NCI-H526 treated with DMSO at 0.1 percent for 48 hours (cell line): ENCODE results near the gene UBAC1.

Experiments
- DNase-seq: peaks from one replicate; lab custom pipeline; 2025; lab: John Stamatoyannopoulos, UW

Gene UBAC1

DNA sequence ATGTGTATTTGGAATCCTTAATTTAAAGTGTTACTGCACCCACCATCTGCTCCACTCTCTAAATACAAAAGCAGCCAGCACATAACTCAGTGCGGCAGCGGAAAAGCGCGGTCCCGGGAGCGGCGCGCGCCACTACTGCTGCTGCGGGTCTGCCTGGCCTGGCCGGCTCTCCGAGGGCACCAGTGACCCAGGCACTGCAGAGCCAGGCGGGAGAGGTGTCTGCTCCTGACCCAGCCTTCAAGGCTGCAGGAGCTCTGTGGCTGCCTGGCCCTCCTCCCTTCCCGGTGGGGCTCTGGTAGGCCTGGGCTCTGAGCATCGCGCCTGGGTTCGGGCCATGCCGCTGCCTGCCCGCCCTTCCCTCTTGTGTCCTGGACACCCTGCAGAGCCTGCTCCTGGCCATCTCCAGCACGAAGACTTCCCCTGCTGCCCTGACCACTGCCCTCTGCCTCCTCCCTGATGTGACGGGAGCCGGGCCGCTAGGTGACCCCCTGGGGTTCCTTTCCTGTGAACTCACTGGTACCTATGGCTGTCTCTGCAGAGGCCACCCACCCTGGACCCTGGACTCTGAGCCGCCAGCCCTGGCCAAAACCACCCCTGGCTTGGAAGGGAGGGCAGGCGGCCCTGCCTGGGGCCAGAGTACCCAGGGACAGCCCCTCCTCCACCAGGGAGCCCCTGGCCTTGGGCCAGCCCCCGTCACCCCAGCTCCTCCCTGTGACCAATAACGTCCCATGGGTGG is 32.8 kb upstream of the UBAC1 start:
- DNase-seq = no peak

- no peak for DNase-seq
These were observed 32.2 kb upstream of the UBAC1 start for GRCh38 chr9:135993409-135993742.

- peak; percentile 30 for DNase-seq
These were observed 31.6 kb upstream of the UBAC1 start for GRCh38 chr9:135992486-135993408.

DNA sequence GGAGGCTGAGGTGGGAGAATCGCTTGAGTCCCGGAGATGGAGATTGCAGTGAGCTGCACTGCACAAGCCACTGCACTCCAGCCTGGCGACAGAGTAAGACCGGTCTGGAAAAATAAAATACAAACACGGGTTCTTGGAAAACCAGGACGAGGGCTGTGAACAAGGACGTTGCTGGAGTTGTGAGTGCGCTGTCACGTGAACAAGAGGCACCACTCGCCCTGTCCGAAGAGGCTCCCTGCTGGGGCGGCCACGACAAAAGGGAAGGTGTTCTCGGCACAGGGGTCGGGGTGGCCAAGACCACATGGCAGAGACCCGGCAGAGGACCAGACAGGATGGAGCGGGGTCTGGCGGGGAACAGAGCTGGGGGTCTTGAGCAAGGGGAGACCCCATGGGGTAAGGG is 30.6 kb upstream of the UBAC1 start:
- no peak for DNase-seq

DNA sequence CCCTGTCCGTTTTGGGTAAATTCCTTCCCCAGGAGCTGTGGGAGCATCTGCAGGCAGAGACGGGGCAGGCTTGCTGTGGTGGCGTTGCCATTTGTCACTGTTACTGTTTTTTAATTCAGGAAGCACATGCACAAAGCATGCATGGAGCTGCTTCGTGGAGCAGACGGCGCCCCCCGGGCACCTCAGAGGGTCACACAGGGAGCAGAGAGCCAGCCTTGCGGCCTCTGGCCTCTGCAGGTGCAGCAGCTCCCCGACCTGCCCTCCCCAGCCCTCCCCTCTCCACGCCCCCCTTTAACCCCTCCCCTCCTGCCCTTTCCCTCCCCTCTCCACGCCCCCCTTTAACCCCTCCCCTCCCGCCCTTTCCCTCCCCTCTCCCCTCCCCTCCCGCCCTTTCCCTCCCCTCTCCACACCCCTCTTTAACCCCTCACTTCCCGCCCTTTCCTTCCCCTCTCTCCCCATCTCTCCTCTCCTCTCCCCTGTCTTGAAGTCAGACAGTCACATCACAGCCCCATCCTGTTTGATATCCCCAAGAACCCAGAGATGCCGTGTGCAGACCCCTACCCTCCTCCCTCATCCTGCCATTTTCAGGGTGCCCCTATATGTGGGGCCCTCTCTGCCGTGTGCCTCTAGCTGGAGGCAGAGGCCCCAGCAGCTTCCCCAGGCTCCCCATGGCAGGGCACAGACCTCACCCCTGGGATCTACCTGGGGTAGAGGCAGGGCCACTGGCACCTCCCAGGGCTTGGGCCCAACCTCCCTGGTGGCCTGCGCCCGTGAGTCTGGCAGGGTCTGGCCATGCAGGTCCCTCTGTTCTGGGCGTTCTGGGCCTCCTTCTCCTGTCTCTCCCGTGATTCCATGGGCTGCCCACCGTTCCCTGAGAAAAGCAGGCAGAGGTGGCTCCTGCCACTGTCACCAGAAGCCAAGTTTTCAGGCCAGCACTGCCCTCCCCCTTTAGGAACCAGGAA is 29.6 kb upstream of the UBAC1 start:
- peak; percentile 35 for DNase-seq

DNA sequence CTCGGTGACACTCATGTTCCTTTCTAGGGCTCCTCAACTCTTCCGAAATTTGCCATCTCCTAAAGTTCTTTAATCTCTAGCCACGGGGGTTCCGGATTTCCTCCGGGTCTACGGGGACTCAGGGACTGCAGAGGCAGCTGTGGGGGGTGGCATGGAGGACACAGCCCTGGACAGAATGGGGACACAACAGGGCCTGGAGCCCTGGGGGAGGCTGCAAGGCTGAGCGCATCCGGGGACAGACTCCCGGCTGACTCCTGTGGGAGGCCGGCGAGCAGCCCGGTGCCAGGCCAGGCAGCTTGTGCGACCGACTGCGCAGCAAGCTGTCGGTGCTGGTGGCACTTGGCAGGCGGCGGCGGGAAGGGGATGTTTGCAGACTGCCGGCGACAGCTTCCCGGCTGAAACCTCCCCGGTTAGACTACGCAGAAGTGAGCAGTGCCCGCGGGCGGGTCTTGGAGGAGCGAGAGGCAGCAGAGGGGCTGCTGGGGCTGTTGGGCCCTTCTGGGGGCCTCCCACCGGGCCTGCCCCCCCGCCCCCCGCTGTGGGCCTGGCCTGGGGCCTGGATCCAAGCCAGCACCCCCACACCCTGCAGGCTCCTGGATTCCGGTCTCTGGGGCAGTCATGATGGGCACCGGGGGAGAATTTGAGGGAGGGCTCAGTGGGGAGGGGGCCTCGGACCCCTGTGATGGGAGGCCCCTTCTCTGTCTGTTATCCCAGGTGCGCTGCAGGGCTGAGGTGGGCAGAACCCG is 28.7 kb upstream of the UBAC1 start:
- no peak for DNase-seq

- DNase-seq = no peak
These were observed 28.0 kb upstream of the UBAC1 start for GRCh38 chr9:135989157-135989556.

DNA sequence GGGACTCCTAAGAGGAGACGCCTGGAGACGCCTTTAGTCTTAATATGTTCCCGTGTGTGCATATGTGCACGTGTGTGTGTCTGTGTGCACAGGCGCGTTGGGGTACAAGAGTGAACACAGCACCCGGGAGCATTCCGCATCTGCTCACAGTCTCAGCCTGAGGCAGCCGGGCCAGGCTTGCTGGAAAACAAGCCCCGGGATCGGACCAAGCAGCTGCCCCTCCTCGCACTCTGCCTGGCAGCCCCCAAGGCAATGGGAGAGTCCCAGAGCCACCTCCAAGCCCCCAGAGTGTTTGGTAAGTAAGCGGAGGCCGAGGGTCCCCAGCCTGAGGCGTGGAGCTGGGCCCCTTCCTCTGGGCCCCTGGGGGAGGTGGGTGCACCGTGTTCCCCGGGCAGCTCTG is 27.3 kb upstream of the UBAC1 start:
- DNase-seq = no peak

- no peak for DNase-seq
These were observed 26.7 kb upstream of the UBAC1 start for GRCh38 chr9:135987838-135988404.

DNA sequence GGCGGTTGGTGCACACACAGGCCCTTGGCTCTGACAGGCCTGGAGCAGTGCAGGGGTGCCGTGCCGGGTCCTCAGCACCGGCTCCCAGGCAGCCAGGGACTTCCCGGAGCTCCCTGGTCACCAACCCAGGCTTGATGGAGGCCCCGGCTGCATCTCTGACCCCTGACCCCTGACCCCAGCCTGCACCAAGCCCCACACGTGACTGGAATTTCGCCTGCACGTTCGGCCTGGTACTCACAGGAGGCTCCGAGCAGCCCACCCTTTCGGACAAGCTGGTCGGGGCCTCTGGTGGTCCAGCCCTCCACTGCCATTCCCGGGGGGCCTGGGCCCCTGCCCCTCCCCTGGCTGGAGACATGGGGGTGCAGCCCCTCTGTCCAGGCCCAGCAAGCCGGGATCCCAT is 25.4 kb upstream of the UBAC1 start:
- no peak for DNase-seq

GRCh38 chr9:135985889-135986288 is 24.7 kb upstream of the UBAC1 start:
- DNase-seq = no peak

DNA sequence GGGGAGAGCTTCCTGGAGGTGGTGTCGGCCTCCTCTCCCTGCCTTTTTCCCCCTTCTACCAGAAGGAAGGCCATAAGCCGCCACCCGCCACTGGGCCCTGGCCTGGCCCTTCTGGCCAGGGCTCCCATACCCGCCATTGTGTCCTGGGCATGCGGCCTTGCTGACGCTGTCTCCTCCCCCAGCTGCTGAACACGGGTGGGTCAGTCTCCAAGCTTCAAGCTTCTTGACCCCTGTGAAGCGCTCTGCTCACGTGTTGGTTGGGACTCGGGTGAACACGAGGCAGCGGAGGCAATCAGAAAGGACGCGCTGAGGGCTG is 24.2 kb upstream of the UBAC1 start:
- no peak for DNase-seq

DNA sequence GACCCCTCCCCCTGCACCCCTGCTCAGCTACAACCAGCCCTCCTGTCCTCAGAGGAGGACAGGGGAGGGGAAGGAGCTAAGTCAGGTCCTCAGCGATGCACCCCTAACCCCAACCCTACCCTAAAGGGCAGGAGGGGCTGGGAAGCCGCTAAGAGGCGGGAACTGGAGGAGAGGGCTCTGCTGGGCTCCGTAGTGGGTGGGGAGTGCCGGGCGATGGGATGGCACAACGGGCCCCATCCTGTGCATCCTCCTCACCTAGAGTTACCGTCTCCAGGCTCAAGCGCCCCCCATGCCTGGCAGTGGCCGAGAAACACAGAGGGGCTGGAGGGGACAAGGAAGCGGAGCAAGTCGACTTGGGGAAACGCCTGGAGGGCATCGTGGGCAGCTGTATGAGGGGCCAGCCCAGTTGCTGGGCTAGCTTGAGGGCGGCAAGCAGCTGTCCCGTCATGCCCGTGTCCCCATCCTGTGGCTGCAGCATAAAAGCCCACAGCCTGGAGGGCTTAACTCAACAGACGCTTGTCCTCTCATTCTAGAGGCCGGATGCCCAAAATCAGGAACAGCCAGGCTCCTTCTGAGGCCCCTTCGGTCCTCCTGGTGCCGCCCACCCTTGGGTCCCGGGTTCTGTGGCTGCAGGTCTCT is 23.0 kb upstream of the UBAC1 start:
- no peak for DNase-seq

- peak; percentile 8 for DNase-seq
These were observed 22.3 kb upstream of the UBAC1 start for GRCh38 chr9:135983208-135984071.

GRCh38 chr9:135982499-135983207 is 21.5 kb upstream of the UBAC1 start:
- no peak for DNase-seq

DNA sequence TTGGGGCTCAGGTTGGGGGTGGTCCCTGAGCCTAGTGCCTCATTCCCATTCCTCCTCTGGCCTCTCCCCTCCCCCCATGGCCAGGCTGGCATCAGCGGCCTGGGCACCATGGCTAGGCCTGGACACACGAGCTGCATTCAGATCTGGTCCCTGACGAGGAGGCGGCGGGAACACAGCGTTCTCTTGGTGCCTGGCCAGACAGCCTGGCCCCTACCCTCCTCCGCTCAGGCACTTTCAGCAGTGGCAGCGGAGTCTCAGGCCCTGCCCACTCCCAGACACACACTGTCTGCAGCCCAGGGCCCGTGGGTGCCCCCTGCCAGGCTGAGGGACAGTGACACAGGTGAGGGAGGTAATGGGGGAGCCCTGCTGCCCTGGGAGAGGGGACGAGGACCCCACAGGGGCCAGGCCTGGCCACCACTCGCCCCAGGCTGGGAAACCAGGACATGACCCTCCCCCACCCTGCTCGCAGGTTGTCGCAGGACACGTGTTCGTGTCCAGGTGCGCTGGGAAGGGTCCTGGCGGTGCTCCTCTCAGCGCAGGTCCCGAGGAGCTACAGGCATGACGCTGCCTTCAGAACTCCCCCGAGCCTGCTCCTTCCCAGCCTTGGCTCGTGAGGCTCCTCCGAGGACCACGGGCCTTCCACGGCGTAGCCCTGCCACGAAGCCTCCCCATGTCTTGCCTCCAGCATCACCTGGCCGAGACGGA is 19.9 kb upstream of the UBAC1 start:
- no peak for DNase-seq

GRCh38 chr9:135979547-135980166 is 18.5 kb upstream of the UBAC1 start:
- no peak for DNase-seq
